ENCODE results near the gene MEA1. TPM values are rescaled to one million over a fixed set of nuclear protein-coding genes. Genes with fewer than 3 reads are reported as not detected.

The MEA1 gene
- total RNA-seq, 1 donor from 2014 or later = 42.7 TPM

DNA sequence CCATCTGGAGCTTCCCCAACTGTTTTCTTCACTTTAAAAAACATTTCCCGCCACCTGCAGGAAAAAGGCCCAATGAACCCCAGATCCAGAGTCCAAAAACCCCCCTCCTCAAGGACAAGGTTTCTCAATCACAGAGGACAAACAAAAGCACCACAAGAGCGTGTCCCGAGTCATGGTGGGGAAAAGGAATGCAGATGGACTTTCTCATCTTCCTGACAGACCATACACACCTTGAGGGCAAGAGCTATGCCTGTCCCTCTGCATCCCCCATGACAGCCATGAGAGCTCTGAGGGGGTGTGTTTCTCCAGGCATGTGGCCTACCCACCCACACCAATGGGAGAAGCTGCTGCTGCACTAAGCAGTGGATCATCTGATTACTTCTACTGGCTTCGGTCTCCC lies 43.8 kb downstream of the MEA1 start:
- no peaks in the 10 kb centered on the region for H3K4me1 Mint-ChIP-seq (ENCODE audit: low read depth, unreplicated experiment)
- DNase-seq = no peak
- no peak overlapping the region for H3K27ac Mint-ChIP-seq (ENCODE audit: unreplicated experiment)
- H3K27me3 Mint-ChIP-seq (ENCODE audit: unreplicated experiment) = peaks cover 5% of the 10 kb centered on the region
- TF ChIP-seq, protein P1, sequence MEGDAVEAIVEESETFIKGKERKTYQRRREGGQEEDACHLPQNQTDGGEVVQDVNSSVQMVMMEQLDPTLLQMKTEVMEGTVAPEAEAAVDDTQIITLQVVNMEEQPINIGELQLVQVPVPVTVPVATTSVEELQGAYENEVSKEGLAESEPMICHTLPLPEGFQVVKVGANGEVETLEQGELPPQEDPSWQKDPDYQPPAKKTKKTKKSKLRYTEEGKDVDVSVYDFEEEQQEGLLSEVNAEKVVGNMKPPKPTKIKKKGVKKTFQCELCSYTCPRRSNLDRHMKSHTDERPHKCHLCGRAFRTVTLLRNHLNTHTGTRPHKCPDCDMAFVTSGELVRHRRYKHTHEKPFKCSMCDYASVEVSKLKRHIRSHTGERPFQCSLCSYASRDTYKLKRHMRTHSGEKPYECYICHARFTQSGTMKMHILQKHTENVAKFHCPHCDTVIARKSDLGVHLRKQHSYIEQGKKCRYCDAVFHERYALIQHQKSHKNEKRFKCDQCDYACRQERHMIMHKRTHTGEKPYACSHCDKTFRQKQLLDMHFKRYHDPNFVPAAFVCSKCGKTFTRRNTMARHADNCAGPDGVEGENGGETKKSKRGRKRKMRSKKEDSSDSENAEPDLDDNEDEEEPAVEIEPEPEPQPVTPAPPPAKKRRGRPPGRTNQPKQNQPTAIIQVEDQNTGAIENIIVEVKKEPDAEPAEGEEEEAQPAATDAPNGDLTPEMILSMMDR (IDR thresholded peaks at IDR 0.05; ENCODE audit: partially characterized antibody, unreplicated experiment) = no peak
- H3K4me3 Mint-ChIP-seq (ENCODE audit: unreplicated experiment) = no peak overlapping the region
- no peaks in the 10 kb centered on the region for H3K9me3 Mint-ChIP-seq (ENCODE audit: unreplicated experiment)
- H3K36me3 Mint-ChIP-seq (ENCODE audit: unreplicated experiment) = no peaks in the 10 kb centered on the region

DNA sequence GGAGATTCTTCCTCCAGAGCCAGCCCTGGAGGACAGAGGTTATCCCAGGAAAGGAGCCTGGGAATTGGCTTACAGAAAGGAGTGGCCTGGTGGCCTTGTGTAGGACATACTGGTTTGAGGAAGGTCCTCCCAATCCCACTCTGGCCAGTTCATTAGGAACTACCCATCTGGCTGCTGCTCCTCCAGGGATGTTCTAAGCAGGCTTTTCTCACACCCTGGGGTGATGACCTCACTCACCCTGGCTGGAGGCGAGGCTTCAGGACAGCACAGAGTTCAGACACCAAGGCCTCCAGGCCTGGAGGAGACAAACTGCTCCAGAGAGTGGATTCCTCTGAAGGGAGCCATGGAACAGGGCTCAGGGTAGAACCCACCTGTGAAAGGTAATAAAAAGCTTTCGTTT lies 44.3 kb downstream of the MEA1 start:
- Mint-ChIP-seq H3K9me3 (ENCODE audit: unreplicated experiment) (no peaks in the 10 kb centered on the region), H3K27ac (ENCODE audit: unreplicated experiment) (no peak overlapping the region), H3K4me3 (ENCODE audit: unreplicated experiment) (no peak overlapping the region), H3K36me3 (ENCODE audit: unreplicated experiment) (no peaks in the 10 kb centered on the region), H3K4me1 (ENCODE audit: low read depth, unreplicated experiment) (no peaks in the 10 kb centered on the region), H3K27me3 (ENCODE audit: unreplicated experiment) (peaks cover 5% of the 10 kb centered on the region)
- DNase-seq = no peak
- TF ChIP-seq, protein P1 (IDR thresholded peaks at IDR 0.05; ENCODE audit: partially characterized antibody, unreplicated experiment) = no peak

DNA sequence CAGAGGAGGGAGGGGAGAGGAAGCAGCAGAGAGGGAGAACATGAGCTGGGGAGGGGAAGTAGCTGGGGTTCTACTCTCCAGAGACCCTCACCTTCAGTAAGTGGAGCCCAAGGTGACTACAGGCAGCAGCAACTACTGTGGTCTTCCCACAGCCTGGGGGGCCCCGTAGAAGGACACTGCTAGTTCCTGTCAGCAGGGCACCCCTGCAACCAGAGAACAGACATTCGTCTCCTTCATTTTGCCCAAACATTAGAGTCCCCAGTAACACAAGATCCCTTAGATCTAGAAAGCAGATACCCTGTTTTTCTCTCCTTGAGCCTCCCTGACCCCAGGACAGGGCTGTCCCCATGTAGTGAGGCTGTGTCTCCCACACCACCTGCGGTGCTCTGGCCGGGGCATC lies 45.0 kb downstream of the MEA1 start:
- H3K27me3 Mint-ChIP-seq (ENCODE audit: unreplicated experiment) = peaks cover 5% of the 10 kb centered on the region
- no peak overlapping the region for H3K4me3 Mint-ChIP-seq (ENCODE audit: unreplicated experiment)
- no peaks in the 10 kb centered on the region for H3K9me3 Mint-ChIP-seq (ENCODE audit: unreplicated experiment)
- DNase-seq = no peak
- no peaks in the 10 kb centered on the region for H3K36me3 Mint-ChIP-seq (ENCODE audit: unreplicated experiment)
- no peak overlapping the region for H3K27ac Mint-ChIP-seq (ENCODE audit: unreplicated experiment)
- H3K4me1 Mint-ChIP-seq (ENCODE audit: low read depth, unreplicated experiment) = no peaks in the 10 kb centered on the region
- TF ChIP-seq, protein P1 (IDR thresholded peaks at IDR 0.05; ENCODE audit: partially characterized antibody, unreplicated experiment) = no peak

DNA sequence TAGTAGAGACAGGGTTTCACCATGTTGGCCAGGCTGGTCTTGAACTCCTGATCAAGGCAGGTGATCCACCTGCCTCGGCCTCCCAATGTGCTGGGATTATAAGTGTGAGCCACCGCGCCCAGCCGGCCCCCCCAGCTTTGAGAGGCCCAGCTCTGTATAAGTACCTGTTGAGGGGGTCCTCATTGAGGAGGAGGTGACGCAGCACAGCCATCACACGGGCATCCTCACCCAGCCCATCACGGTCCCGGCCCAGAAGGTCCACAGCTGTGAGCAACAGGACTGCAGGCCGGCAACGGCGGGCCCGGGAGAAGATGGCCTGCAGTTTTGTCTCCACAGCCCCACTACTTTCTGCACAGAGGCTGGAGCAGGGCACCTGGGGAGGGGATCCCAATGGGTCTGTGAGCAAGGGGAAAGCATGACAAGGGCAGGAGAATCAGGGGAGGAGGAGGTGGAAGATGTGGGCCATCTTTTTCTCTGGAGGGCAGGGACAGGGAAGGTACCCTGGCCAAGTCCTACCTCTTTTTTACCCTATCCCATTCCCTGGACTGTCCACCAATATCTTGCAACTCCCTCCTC lies 45.5 kb downstream of the MEA1 start:
- TF ChIP-seq, protein P1 (IDR thresholded peaks at IDR 0.05; ENCODE audit: partially characterized antibody, unreplicated experiment) = no peak
- Mint-ChIP-seq H3K27ac (ENCODE audit: unreplicated experiment) (no peak overlapping the region), H3K9me3 (ENCODE audit: unreplicated experiment) (no peaks in the 10 kb centered on the region), H3K27me3 (ENCODE audit: unreplicated experiment) (peaks cover 5% of the 10 kb centered on the region), H3K36me3 (ENCODE audit: unreplicated experiment) (no peaks in the 10 kb centered on the region), H3K4me3 (ENCODE audit: unreplicated experiment) (no peak overlapping the region), H3K4me1 (ENCODE audit: low read depth, unreplicated experiment) (no peaks in the 10 kb centered on the region)
- no peak for DNase-seq

DNA sequence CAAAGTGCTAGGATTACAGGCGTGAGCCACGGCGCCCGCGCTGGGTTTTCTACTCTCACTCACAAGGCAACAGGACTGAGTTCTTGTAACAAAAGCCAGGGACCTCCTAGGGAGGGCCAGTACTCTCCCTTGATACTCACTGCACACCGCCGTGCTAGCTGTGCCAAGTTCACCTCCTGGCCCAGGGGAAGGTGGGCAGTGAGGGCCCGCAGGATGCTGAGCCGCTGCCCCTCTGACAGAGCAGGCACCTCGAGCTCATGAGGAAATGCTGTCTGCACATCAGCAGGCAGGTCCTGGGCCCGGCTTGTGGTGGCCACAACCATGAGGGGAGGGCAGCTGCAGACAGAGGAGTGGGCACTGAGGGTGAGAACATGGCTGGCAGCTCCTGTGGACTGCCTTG lies 46.5 kb downstream of the MEA1 start:
- Mint-ChIP-seq H3K27me3 (ENCODE audit: unreplicated experiment) (peaks cover 8% of the 10 kb centered on the region), H3K27ac (ENCODE audit: unreplicated experiment) (no peak overlapping the region)
- TF ChIP-seq, protein P1 (IDR thresholded peaks at IDR 0.05; ENCODE audit: partially characterized antibody, unreplicated experiment) = no peak

More for the DNA sequence above, 46.5 kb downstream of the MEA1 start:
- no peaks in the 10 kb centered on the region for H3K9me3 Mint-ChIP-seq (ENCODE audit: unreplicated experiment)
- no peaks in the 10 kb centered on the region for H3K36me3 Mint-ChIP-seq (ENCODE audit: unreplicated experiment)
- H3K4me3 Mint-ChIP-seq (ENCODE audit: unreplicated experiment) = no peak overlapping the region
- no peak for DNase-seq
- peaks cover 7% of the 10 kb centered on the region for H3K4me1 Mint-ChIP-seq (ENCODE audit: low read depth, unreplicated experiment)

Measured in glutamatergic neuron (in vitro differentiated cells).